Loucy (cell line): ENCODE measurements around the gene EPB41L2.

ENCODE experiments used
- CTCF ChIP-seq: fragments of 200-600 bp; sonication (generic); conservative IDR thresholded peaks from 2 replicates; pipeline ENCODE4 v1.5.1; 2014; ENCODE audit warnings: mild to moderate bottlenecking, antibody characterized with exemption, low read length
- EZH2phosphoT487 ChIP-seq: fragments of 200-600 bp; IDR thresholded peaks from 2 replicates; pipeline ENCODE4 v1.6.1; 2018; ENCODE audit warnings: antibody characterized with exemption, mild to moderate bottlenecking, moderate library complexity, borderline replicate concordance

- TF ChIP-seq CTCF (no peak), EZH2phosphoT487 (no peak)
These were observed 10.5 kb upstream of the EPB41L2 start for GRCh38 chr6:131073577-131073976.
